OCI-LY7 (cell line): Measurements from ENCODE around the gene TMEM109.

Source experiments
- CTCF ChIP-seq: fragments of 200-600 bp; sonication (generic); conservative IDR thresholded peaks from 2 replicates; pipeline ENCODE4 v1.5.1; 2014; ENCODE audit warnings: mild to moderate bottlenecking, antibody characterized with exemption, low read length, moderate library complexity, mixed read lengths
- EZH2phosphoT487 ChIP-seq: fragments of 200-600 bp; sonication (generic); IDR thresholded peaks from 2 replicates; pipeline ENCODE4 v1.6.1; 2018; ENCODE audit warnings: low read depth, borderline replicate concordance, mild to moderate bottlenecking, mixed run types, antibody characterized with exemption, low read length, moderate library complexity, mixed read lengths

GRCh38 chr11:60955571-60955970 lies 41.6 kb downstream of the TMEM109 start:
- TF ChIP-seq CTCF (no peak), EZH2phosphoT487 (no peak)
